IgD-negative memory B cell (primary cell): Measurements from ENCODE around the gene NAT9. TPM values are rescaled to one million over a fixed set of nuclear protein-coding genes. Genes with fewer than 3 reads are reported as not detected.

Experiments used
- H3K27ac Mint-ChIP-seq, 3 donors: one replicate each; pipeline ENCODE4 v1.8.0; 2020 to 2022; ENCODE audit warnings: mild to moderate bottlenecking in 3 of 3, mixed read lengths in 3 of 3, moderate library complexity in 1 of 3
- H3K27me3 Mint-ChIP-seq: one replicate; pipeline ENCODE4 v1.8.0; 2021; ENCODE audit warnings: mixed read lengths
- H3K36me3 Mint-ChIP-seq: one replicate; pipeline ENCODE4 v1.8.0; 2020; ENCODE audit warnings: mild to moderate bottlenecking, mixed read lengths
- H3K4me1 Mint-ChIP-seq, 3 donors: one replicate each; pipeline ENCODE4 v1.8.0; 2020 to 2022; ENCODE audit warnings: mixed read lengths in 3 of 3, mild to moderate bottlenecking in 1 of 3
- H3K4me3 Mint-ChIP-seq, 4 donors: one replicate each; pipeline ENCODE4 v1.8.0; 2020 to 2022; ENCODE audit warnings: mild to moderate bottlenecking in 4 of 4, mixed read lengths in 4 of 4, moderate library complexity in 3 of 4
- H3K9me3 Mint-ChIP-seq, 3 donors: one replicate each; pipeline ENCODE4 v1.8.0; 2020 to 2021; ENCODE audit warnings: mixed read lengths in 3 of 3, mild to moderate bottlenecking in 1 of 3
- polyA plus RNA-seq: library from polyadenylated mRNA; unstranded; fragments of 300-500 nt; fragmentation: Illumina TruSeq; gene quantifications from one replicate; pipeline ENCODE4 v1.2.3, GENCODE V29; 2021

The NAT9 gene
- polyA plus RNA-seq, 1 donor from 2014 or later: 24.5 TPM

DNA sequence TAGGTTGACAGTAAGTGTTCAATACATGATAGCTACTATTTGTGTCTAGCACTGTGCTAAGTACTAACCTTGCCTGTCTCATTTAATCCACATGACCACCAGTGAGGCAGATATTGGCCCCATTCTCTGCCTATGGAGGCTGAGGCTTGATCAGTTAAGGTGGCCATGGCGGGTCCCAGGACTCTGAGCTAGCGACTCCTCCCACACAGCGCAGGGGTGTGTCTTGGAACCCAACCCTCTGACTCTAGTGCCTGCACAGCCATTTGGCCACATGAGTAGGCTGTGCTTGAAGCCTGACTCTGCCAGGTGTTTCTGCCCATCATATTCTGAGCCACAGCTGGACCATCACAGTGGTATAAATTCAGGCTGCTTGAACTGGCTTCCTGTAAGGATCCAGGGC, 21.3 kb downstream of the NAT9 start:
- peaks cover 33 to 72% (median 53%) of the 10 kb centered on the region in 3 donors for H3K4me1 Mint-ChIP-seq
- H3K27me3 Mint-ChIP-seq: no peaks in the 10 kb centered on the region
- H3K4me3 Mint-ChIP-seq: peak overlapping the region in 3 of 4 donors; percentile 47 to 84 (median 56)
- peak overlapping the region in 1 of 3 donors; percentile 91 for H3K27ac Mint-ChIP-seq
- H3K36me3 Mint-ChIP-seq: peaks cover 6% of the 10 kb centered on the region
- H3K9me3 Mint-ChIP-seq: no peaks in the 10 kb centered on the region

DNA sequence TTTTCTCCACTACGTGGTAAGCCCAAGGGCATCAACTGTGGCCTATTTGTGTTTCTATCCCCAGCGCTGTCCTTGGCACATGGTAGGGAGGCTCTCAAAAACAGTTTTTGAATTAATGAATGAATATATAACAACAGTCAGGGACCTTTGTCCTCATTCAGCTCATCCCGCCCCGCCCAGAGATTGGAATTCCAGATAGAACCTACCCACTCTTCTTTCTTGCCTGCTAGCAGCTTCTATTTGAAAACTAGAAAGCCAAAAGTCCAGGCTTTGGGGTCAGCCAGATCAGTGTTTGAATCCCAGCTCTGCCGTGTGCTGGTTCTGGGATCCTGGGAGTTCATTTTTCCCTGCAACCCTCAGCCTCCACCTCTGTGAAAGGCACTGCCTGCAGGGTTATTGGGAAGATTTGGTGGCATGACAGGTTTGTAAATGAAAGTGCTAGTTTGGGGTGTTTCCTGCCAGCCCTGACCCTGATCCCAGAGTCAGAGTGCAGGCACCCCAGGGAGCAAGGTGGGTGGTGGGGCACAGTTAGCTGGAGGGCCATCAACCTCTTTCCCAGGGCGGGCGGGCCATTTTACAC, 23.2 kb downstream of the NAT9 start:
- Mint-ChIP-seq H3K36me3 (peaks cover 6% of the 10 kb centered on the region), H3K4me3 (peak overlapping the region in 2 of 4 donors; percentile 91 to 98), H3K9me3 (no peaks in the 10 kb centered on the region), H3K27ac (peak overlapping the region in 2 of 3 donors; percentile 40 to 62), H3K27me3 (no peaks in the 10 kb centered on the region), H3K4me1 (peaks cover 29 to 60% (median 41%) of the 10 kb centered on the region in 3 donors)

DNA sequence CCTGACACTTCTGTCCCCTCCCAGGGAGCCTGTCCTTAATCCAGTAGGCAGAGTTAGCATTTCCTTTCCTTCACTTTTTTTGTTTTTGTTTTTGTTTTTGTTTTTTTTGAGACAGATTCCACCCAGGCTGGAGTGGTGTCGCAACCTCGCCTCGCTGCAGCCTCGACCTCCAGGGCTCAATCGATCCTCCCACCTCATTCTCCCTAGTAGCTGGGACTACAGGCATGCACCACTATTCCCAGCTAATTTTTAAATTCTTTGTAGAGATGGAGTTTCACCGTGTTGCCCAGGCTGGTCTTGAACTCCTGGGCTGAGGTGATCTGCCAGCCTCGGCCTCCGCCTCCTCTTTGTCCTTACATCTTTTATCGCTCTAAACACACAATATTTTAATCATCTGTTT, 23.7 kb downstream of the NAT9 start:
- Mint-ChIP-seq H3K9me3 (no peaks in the 10 kb centered on the region), H3K27me3 (no peaks in the 10 kb centered on the region), H3K36me3 (peaks cover 6% of the 10 kb centered on the region), H3K4me3 (peak overlapping the region in 2 of 4 donors; percentile 85 to 98), H3K4me1 (peaks cover 26 to 57% (median 37%) of the 10 kb centered on the region in 3 donors), H3K27ac (peak overlapping the region in 2 of 3 donors; percentile 40 to 62)

DNA sequence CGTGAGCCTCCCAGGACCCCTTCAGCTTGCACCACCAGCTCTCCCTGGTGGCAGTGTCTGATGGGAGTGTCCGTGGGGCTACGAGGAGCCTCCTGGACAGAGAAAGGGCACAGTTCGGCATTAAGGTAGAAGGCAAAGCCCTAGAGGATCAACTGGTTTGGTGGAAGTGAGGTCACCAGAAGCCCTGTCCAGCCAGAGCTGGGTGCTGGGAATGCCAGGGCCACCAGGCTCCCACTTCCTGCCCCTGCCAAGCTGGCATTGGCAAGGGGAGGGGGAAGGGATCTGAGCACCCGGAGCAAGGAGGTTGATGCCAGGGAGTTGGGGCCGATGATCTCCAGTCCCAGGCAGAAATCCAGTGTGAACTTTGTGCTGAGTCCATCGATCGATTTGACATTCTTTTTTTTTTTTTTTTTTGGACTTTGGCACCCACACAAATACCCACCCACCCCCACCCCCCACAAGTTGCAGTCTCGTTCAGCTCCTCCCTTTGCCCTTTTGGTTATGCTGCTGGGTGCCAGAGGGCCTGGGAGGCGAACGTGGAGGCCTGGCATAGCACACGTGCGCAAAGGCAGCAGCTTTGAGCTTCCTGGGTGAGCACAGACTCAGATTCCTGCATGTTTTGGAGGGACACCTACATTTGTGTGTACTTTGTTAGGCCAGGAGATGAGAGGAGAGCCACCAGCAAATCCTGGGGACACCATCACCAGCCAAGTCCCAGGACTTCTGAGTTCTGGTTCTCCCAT, 25.6 kb downstream of the NAT9 start:
- Mint-ChIP-seq H3K9me3 (no peaks in the 10 kb centered on the region), H3K27me3 (no peaks in the 10 kb centered on the region), H3K36me3 (peaks cover 4% of the 10 kb centered on the region), H3K4me3 (peak overlapping the region; percentile 90 to 98 (median 96)), H3K4me1 (peaks cover 26 to 47% (median 39%) of the 10 kb centered on the region in 3 donors), H3K27ac (peak overlapping the region; percentile 61 to 85 (median 77))

DNA sequence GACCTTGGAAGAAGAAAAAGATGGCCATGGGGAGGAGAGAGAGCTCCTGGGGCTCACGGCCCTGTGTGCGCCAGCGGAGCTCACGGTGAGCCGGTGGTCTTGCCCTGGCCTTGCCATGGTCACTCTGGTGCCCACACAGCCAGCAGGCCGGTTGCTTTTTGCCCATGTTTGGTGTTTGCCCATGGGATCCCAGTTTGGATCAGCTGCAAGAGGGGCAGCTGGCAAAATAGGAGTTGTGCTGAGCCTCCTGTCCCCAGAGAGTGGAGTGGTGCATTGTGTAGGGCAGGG, 26.2 kb downstream of the NAT9 start:
- Mint-ChIP-seq H3K4me1 (peaks cover 26 to 42% (median 38%) of the 10 kb centered on the region in 3 donors), H3K9me3 (no peaks in the 10 kb centered on the region), H3K27ac (peak overlapping the region in 2 of 3 donors; percentile 71 to 85), H3K4me3 (peak overlapping the region; percentile 90 to 98 (median 96)), H3K27me3 (no peaks in the 10 kb centered on the region), H3K36me3 (peaks cover 4% of the 10 kb centered on the region)

DNA sequence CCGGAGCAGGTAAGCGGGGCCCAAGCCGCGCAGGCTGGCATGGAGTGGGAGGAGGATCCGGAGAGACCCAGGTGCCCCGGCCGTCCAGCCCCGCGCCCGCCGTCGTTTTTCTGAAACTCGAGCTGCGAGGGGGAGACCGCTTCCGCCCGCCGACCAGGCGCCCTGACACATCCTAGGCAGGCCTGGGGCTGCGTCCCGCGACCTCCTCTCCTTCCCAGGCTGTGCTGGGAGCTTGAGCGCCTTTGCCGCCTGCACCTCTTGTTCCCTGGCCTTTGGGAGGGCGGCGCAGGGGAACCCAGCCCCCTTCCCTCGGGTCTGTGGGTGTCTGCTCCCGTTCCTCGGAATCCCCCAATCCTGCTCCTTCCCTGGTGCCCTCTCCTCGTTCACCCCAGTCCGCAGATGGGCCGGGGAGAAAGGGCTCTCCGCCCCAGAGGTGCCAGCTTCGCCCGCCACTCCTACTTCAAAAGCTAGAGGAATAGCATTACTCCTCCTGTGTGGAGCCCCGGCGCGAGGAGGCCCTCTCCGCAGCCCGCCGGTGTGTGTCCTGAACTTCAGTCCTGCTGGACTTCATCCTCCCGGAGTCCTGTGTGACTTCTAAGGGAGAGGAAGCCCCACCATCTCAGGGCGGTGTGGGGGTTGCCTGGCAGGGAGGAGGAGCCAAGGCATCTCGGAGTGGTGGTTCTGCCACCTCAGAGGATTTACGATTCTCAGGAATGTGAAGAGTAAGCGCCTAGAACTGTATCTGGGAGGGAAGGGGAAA, 26.7 kb downstream of the NAT9 start:
- Mint-ChIP-seq H3K4me3 (peak overlapping the region; percentile 90 to 98 (median 96)), H3K27ac (peak overlapping the region in 2 of 3 donors; percentile 71 to 85), H3K36me3 (peaks cover 4% of the 10 kb centered on the region), H3K27me3 (no peaks in the 10 kb centered on the region), H3K4me1 (peaks cover 31 to 42% (median 38%) of the 10 kb centered on the region in 3 donors), H3K9me3 (no peaks in the 10 kb centered on the region)

DNA sequence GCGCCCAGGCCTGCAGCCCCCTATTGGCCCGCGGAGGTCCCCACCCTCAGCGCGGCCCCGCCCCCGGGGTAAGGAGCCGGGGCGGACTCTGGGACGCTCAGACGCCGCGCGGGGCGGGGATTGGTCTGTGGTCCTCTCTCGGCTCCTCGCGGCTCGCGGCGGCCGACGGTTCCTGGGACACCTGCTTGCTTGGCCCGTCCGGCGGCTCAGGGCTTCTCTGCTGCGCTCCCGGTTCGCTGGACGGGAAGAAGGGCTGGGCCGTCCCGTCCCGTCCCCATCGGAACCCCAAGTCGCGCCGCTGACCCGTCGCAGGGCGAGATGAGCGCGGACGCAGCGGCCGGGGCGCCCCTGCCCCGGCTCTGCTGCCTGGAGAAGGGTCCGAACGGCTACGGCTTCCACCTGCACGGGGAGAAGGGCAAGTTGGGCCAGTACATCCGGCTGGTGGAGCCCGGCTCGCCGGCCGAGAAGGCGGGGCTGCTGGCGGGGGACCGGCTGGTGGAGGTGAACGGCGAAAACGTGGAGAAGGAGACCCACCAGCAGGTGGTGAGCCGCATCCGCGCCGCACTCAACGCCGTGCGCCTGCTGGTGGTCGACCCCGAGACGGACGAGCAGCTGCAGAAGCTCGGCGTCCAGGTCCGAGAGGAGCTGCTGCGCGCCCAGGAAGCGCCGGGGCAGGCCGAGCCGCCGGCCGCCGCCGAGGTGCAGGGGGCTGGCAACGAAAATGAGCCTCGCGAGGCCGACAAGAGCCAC, 27.4 kb downstream of the NAT9 start, which contains the start of gene NHERF1:
Gene NHERF1, plus strand, starts transcription at position 100 of the 750 bp plus-strand sequence. Its CDS starts 219 bp downstream, at position 319.
- peaks cover 4% of the 10 kb centered on the region for H3K36me3 Mint-ChIP-seq
- peak within 1 kb of the TSS; percentile 90 to 98 (median 96) for H3K4me3 Mint-ChIP-seq
- peaks cover 37 to 49% (median 45%) of the 10 kb centered on the region in 3 donors for H3K4me1 Mint-ChIP-seq
- peak within 1 kb of the TSS in 2 of 3 donors; percentile 80 to 85 for H3K27ac Mint-ChIP-seq
- H3K27me3 Mint-ChIP-seq: no peaks in the 10 kb centered on the region
- H3K9me3 Mint-ChIP-seq: no peaks in the 10 kb centered on the region

DNA sequence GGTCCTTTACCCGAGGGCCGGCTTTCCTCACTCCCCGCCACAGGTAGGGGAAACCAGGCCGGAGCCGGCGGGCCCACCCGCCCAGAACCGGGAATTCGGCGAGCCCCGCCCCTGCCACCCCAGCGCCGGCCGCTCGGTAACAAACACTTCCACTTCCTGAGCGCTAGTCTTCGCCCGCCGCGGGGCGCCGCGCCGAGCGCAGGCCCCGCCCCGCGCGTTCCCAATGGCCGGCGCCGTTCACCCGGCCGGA, 27.9 kb downstream of the NAT9 start:
- Mint-ChIP-seq H3K27ac (peak overlapping the region in 1 of 3 donors; percentile 80), H3K4me3 (peak overlapping the region; percentile 49 to 98 (median 74)), H3K9me3 (no peaks in the 10 kb centered on the region), H3K4me1 (peaks cover 39 to 52% (median 48%) of the 10 kb centered on the region in 3 donors), H3K36me3 (peaks cover 4% of the 10 kb centered on the region), H3K27me3 (no peaks in the 10 kb centered on the region)

DNA sequence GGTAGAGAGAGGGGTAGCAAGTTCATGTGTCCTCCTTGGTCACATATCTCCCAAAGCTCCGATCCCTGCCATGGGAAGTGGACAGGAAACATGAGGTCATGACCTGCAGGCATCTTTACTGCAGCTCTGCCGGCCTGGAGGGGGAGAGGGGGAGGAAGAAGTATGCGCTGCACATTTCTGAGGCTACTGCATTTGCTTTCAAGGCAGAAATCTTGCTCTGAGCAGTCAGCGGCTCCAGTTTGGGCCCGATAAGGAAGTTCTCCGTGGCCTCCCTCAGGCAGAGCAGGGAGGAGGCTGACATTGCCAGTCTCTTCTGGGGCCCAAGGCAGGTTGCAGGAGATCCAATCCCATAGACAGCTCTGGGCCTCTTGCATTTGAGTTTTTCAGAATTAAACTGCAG, 29.2 kb downstream of the NAT9 start:
- Mint-ChIP-seq H3K27ac (peak overlapping the region in 2 of 3 donors; percentile 53 to 57), H3K4me3 (peak overlapping the region in 3 of 4 donors; percentile 58 to 98 (median 84)), H3K4me1 (peaks cover 43 to 54% (median 50%) of the 10 kb centered on the region in 3 donors), H3K36me3 (no peaks in the 10 kb centered on the region), H3K9me3 (no peaks in the 10 kb centered on the region), H3K27me3 (no peaks in the 10 kb centered on the region)

DNA sequence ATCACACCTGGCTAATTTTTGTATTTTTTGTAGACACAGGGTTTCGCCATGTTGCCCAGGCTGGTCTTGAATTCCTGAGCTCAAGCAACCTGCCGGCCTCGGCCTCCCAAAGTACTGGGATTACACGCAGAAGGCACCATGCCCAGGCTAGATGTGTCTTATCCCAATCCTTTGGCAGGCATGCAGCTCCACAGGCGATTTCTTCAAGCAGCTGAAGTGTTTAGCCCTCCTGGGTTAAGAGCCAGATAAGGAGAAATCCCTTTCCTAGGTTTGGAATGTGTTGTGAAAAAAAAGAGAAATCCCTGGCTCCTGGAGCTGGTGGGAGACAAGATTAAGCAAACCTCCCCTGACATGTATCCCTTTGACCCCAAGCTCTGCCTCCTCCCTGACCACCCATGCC, 29.8 kb downstream of the NAT9 start:
- no peaks in the 10 kb centered on the region for H3K36me3 Mint-ChIP-seq
- peaks cover 48 to 55% (median 54%) of the 10 kb centered on the region in 3 donors for H3K4me1 Mint-ChIP-seq
- no peaks in the 10 kb centered on the region for H3K27me3 Mint-ChIP-seq
- H3K27ac Mint-ChIP-seq: peak overlapping the region in 2 of 3 donors; percentile 53 to 57
- H3K4me3 Mint-ChIP-seq: peak overlapping the region; percentile 12 to 98 (median 71)
- no peaks in the 10 kb centered on the region for H3K9me3 Mint-ChIP-seq

DNA sequence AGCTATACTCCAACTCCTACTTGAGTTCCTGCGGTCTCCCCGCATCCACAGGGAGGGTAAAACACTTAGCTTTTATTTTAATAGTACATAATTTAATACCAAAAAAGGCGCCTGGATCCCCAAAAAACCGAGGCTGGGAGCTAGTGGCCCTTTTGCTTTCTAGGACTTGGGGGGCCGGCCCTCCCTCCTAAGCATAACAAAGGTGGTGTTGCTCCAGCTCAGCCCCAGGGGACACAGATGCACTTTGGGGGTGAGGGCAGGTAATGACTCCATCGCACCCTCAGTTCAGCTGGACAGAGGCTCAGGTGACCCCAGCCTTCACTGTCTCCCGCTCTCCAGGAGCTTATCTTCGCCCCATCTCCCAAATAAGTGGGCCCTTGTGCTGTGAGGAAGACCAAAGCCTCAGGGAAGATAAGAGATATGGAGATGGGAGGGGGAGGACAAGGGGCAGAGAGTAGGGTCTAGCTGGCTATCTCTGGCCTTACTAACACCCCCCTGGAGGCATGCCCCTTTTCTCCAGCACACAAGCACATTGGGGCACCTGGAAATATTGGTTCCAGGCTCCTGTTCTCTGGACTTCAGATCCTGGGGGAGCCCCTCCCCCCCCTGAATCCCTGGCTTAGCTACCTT, 30.5 kb downstream of the NAT9 start:
- Mint-ChIP-seq H3K9me3 (no peaks in the 10 kb centered on the region), H3K36me3 (no peaks in the 10 kb centered on the region), H3K27ac (no peak overlapping the region), H3K4me3 (peak overlapping the region in 1 of 4 donors; percentile 54), H3K4me1 (peaks cover 43 to 53% (median 53%) of the 10 kb centered on the region in 3 donors), H3K27me3 (no peaks in the 10 kb centered on the region)

DNA sequence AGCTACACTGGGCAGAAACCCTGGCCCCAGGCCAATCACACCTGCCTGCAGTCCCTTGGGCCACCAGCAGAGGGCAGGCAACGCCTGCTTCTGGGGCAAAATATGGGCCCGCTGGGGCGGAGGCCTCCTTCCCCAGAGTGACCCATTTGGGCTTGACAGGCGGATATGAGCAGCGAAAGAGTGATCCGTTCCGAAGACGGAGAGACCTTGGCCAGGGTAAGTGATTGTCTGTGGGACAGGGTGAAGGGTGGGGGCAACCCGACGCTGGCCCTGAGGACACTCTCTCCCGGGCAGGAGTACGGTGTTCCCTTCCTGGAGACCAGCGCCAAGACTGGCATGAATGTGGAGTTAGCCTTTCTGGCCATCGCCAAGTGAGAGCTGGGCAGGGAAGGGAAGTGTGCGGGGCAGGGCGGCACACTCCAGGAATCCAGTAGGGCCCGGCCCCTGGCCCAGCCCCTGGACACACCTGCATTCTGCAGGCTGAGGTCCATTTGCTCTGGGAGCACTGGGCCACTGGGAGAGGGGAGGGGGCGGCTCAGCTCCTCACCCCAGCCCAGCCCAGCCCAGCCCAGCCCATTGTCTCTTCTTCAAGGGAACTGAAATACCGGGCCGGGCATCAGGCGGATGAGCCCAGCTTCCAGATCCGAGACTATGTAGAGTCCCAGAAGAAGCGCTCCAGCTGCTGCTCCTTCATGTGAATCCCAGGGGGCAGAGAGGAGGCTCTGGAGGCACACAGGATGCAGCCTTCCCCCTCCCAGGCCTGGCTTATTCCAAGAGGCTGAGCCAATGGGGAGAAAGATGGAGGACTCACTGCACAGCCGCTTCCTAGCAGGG, 31.2 kb downstream of the NAT9 start:
- Mint-ChIP-seq H3K4me3 (peak overlapping the region; percentile 25 to 88 (median 78)), H3K27me3 (no peaks in the 10 kb centered on the region), H3K4me1 (peaks cover 46 to 54% (median 54%) of the 10 kb centered on the region in 3 donors), H3K9me3 (no peaks in the 10 kb centered on the region), H3K36me3 (peaks cover 3% of the 10 kb centered on the region), H3K27ac (peak overlapping the region in 2 of 3 donors; percentile 31 to 46)

DNA sequence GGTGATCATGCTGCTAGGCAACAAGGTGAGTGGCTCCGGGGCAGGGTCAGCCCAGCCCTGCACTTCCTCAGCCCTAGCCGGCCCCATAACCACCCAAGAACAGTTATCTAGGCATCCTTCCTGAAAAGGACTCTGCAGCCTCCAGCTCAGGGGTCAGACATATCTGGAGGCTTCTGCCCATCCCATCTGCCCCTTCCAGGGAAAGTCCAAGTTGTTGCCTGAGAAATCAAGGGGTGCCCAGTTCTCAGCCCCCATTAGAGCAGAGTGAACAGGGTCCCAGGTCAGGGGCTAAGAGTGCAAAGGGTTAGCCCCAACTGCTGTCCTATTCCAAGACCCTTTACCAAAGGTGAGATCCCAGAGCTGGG, 31.8 kb downstream of the NAT9 start:
- Mint-ChIP-seq H3K4me3 (peak overlapping the region in 3 of 4 donors; percentile 75 to 88 (median 81)), H3K9me3 (no peaks in the 10 kb centered on the region), H3K36me3 (peaks cover 3% of the 10 kb centered on the region), H3K27me3 (no peaks in the 10 kb centered on the region), H3K4me1 (peaks cover 41 to 52% (median 49%) of the 10 kb centered on the region in 3 donors), H3K27ac (peak overlapping the region; percentile 31 to 95 (median 46))
